Measurements from ENCODE around the gene SFMBT1.

- TF ChIP-seq CTCF (IDR thresholded peaks at IDR 0.05) (no peak), POLR2A (IDR thresholded peaks at IDR 0.05) (no peak)
Observed at GRCh38 chr3:53030619-53031449, 15.0 kb downstream of the SFMBT1 start.
